Gastrocnemius medialis (tissue), 4 donors: ENCODE data around the gene LRRC59. TPM values are rescaled to one million over a fixed set of nuclear protein-coding genes. Genes with fewer than 3 reads are reported as not detected.
"Not testable (repeated sequence)": the region's sequence is repeated elsewhere in the genome, so short reads cannot be mapped to it uniquely, and the experiment has no call there.

Source experiments
- ATAC-seq, 2 donors: fragments of 150-250 bp; one replicate each; pipeline ENCODE4 v1.9.1; 2016
- DNase-seq, 2 donors: peaks; one replicate each; pipeline ENCODE4 v3.0.0-alpha.2; 2019
- H3K27ac ChIP-seq, 4 donors: fragments of 200-600 bp; sonication (generic); 1 replicate in 1 of 4; 2 replicates in 3 of 4; pipeline ENCODE4 v1.5.1; 2016 to 2018; ENCODE audit warnings: mild to moderate bottlenecking in 2 of 4, moderate library complexity in 1 of 4
- H3K27me3 ChIP-seq, 3 donors: fragments of 200-600 bp; sonication (generic) in 2 of 3; 1 replicate in 1 of 3; 2 replicates in 2 of 3; pipeline versions ENCODE4 v1.5.1 to v1.6.0; 2016 to 2019; ENCODE audit warnings: mild to moderate bottlenecking in 1 of 3, moderate library complexity in 1 of 3
- H3K36me3 ChIP-seq, 2 donors: fragments of 200-600 bp; sonication (generic) in 1 of 2; one replicate each; pipeline ENCODE4 v1.5.1; 2017 to 2018
- H3K4me1 ChIP-seq, 2 donors: fragments of 200-600 bp; sonication (generic) in 1 of 2; one replicate each; pipeline ENCODE4 v1.5.1; 2016 to 2017; ENCODE audit warnings: mild to moderate bottlenecking in 2 of 2
- H3K4me3 ChIP-seq, 4 donors: fragments of 200-600 bp; sonication (generic) in 3 of 4; 1 replicate in 1 of 4; 2 replicates in 3 of 4; pipeline ENCODE4 v1.5.1; 2016 to 2019; ENCODE audit warnings: mild to moderate bottlenecking in 2 of 4
- H3K9me3 ChIP-seq, 3 donors: fragments of 200-600 bp; sonication (generic) in 2 of 3; 1 replicate in 1 of 3; 2 replicates in 2 of 3; pipeline ENCODE4 v1.5.1; 2016 to 2019
- POLR2A ChIP-seq, 2 donors: fragments of 450-650 bp; IDR thresholded peaks; one replicate each; pipeline ENCODE4 v1.6.1; 2017; ENCODE audit warnings: antibody characterized with exemption in 2 of 2, mild to moderate bottlenecking in 2 of 2, moderate library complexity in 2 of 2
- in situ Hi-C, 4 donors: fragments of 200-750 bp; cut with MboI; loops; one replicate each; pipeline versions ENCODE4 v1.15.0 to v1.8.0; 2017; ENCODE audit warnings: low sequenced_read_pairs in 4 of 4
- intact Hi-C: fragments of 100-400 bp; cut with DNase I; formaldehyde crosslinking; loops from one replicate; pipeline ENCODE4 v1.15.1; 2023; ENCODE audit warnings: low total_unique reads
- total RNA-seq, 4 donors: library from RNA; depleted of rRNA; stranded (reverse); fragments of >200 nt; gene quantifications; one replicate each; pipeline versions ENCODE4 v1.1.0 to v1.2.3, GENCODE V29; 2016
- TF ChIP-seq, protein P1 (sequence below), 5 experiments: fragments of 450-650 bp in 3 of 5; fragments of 200-600 bp in 2 of 5; sonication (generic) in 2 of 5; IDR thresholded peaks in 4 of 5; conservative IDR thresholded peaks in 1 of 5; 1 replicate in 4 of 5; 2 replicates in 1 of 5; pipeline ENCODE4 v1.5.1; 2016 to 2019; ENCODE audit warnings: antibody characterized with exemption in 5 of 5, mild to moderate bottlenecking in 3 of 5, moderate library complexity in 3 of 5

Gene LRRC59
- total RNA-seq, 4 donors from 2014 or later = 25.4 to 73.2 (median 55.8) TPM

DNA sequence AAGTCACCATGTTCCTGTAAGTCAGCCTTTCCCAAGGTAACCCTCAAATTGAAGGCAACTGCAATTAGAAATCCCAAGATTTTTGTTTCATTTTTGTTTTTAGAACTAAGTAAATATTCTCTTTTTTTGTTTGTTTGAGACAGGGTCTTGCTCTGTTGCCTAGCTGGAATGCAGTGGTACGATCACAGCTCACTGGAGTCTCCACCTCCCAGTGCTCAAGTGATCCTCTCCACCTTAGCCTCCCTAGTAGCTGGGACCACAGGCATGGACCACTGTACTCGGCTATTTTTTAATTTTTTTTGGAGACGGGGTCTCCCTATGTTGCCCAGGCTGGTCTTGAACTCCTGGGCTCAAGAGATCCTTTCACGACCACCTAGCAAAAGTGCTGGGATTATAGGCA is 10.6 kb upstream of the LRRC59 start:
- intact Hi-C loops = no loop called here
- TF ChIP-seq POLR2A (IDR thresholded peaks at IDR 0.05) = no peak
- TF ChIP-seq, protein P1, sequence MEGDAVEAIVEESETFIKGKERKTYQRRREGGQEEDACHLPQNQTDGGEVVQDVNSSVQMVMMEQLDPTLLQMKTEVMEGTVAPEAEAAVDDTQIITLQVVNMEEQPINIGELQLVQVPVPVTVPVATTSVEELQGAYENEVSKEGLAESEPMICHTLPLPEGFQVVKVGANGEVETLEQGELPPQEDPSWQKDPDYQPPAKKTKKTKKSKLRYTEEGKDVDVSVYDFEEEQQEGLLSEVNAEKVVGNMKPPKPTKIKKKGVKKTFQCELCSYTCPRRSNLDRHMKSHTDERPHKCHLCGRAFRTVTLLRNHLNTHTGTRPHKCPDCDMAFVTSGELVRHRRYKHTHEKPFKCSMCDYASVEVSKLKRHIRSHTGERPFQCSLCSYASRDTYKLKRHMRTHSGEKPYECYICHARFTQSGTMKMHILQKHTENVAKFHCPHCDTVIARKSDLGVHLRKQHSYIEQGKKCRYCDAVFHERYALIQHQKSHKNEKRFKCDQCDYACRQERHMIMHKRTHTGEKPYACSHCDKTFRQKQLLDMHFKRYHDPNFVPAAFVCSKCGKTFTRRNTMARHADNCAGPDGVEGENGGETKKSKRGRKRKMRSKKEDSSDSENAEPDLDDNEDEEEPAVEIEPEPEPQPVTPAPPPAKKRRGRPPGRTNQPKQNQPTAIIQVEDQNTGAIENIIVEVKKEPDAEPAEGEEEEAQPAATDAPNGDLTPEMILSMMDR (IDR thresholded peaks at IDR 0.05 in 4 of 5, conservative IDR thresholded peaks at IDR 0.05 in 1 of 5) = no peak

DNA sequence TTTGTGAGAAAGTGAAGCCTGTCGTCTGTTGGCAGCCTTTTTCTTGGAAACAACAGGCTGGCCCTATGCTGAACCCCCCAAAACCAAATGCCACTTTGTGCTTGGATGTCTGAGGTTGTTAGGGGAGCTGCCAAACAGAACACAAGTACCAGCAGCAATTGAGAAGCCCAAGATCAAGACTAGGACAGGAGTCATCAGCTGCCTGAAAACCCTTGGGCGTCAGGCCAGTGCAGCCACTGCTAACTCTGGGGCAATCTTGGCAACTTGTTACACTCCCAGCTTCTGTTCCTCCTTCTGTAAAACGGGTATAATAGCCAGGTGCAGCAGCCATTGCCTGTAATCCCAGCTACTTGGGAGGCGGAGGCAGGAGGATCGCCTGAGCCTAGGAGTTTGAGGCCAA is 9.3 kb upstream of the LRRC59 start:
- intact Hi-C loops (no loop called here), in situ Hi-C loops (no loop called here)
- Histone ChIP-seq H3K27me3 (no peaks in the 10 kb centered on the region), H3K4me1 (no peaks in the 10 kb centered on the region), H3K4me3 (no peak overlapping the region), H3K36me3 (no peaks in the 10 kb centered on the region), H3K9me3 (no peaks in the 10 kb centered on the region), H3K27ac (no peak overlapping the region)
- TF ChIP-seq, protein P1 (IDR thresholded peaks at IDR 0.05 in 4 of 5, conservative IDR thresholded peaks at IDR 0.05 in 1 of 5) = no peak
- no peak for TF ChIP-seq POLR2A (IDR thresholded peaks at IDR 0.05)
- ATAC-seq (no peak), DNase-seq (no peak)

More for the DNA sequence above, 10.6 kb upstream of the LRRC59 start:
- H3K27me3 ChIP-seq = no peaks in the 10 kb centered on the region
- no peaks in the 10 kb centered on the region for H3K4me1 ChIP-seq
- H3K9me3 ChIP-seq = no peaks in the 10 kb centered on the region
- in situ Hi-C loops = no loop called here
- no peaks in the 10 kb centered on the region for H3K36me3 ChIP-seq
- no peak for ATAC-seq
- DNase-seq = no peak
- H3K4me3 ChIP-seq = no peak overlapping the region
- H3K27ac ChIP-seq = no peak overlapping the region

DNA sequence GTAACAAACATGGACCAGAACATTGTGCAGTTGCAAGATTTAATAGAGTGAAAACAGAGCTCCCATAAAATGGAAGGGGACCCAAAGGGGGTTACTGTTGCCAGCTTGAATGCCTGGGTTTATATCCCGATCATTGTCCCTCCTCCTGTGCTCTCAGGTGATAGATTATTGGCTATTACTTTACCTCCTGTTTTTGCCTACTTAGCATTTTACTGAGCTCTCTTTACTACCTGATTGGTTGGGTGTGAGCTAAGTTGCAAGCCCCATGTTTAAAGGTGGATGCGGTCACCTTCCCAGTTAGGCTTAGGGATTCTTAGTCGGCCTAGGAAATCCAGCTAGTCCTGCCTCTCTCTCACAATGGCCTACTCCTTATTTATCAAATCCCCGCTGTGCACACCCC is 8.0 kb upstream of the LRRC59 start:
- in situ Hi-C loops, H3K4me3 ChIP-seq, H3K27ac ChIP-seq, ATAC-seq, H3K4me1 ChIP-seq, H3K36me3 ChIP-seq, H3K9me3 ChIP-seq, H3K27me3 ChIP-seq, intact Hi-C loops, DNase-seq: not testable (repeated sequence)

DNA sequence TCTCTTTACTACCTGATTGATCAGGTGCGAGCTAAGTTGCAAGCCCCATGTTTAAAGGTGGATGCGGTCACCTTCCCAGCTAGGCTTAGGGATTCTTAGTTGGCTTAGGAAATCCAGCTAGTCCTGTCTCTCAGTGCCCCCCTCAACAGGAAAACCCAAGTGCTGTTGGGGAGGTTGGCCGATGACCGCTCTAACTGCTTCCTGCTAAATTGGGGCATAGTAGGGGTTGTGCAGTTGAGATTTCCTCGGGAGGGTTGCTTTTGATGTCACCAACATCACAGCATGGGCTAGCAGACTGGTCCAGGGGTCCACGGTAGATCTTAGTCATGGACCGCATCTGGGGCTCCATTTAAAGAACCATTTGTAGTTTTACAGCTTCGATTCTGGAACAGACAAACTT is 2.3 kb upstream of the LRRC59 start:
- H3K4me3 ChIP-seq, intact Hi-C loops, H3K27ac ChIP-seq, H3K36me3 ChIP-seq, ATAC-seq, H3K9me3 ChIP-seq, H3K27me3 ChIP-seq, DNase-seq: not testable (repeated sequence)
- H3K4me1 ChIP-seq = peaks cover 15 to 17% of the 10 kb centered on the region in 2 donors
- in situ Hi-C loops = loop anchor here in 1 of 4 donors (25.0 kb wide), 1 partner anchor 88 kb away; the partner anchor contains the start of gene RSAD1

- H3K27ac ChIP-seq, H3K27me3 ChIP-seq, H3K4me3 ChIP-seq, intact Hi-C loops, H3K9me3 ChIP-seq, ATAC-seq, DNase-seq: not testable (repeated sequence)
- Histone ChIP-seq H3K4me1 (peaks cover 15 to 17% of the 10 kb centered on the region in 2 donors), H3K36me3 (peaks cover 3 to 14% of the 10 kb centered on the region in 2 donors)
- in situ Hi-C loops = loop anchor here in 1 of 4 donors (25.0 kb wide), 1 partner anchor 89 kb away; the partner anchor contains the start of gene RSAD1
These were observed 1.3 kb upstream of the LRRC59 start for GRCh38 chr17:50398672-50399071.

DNA sequence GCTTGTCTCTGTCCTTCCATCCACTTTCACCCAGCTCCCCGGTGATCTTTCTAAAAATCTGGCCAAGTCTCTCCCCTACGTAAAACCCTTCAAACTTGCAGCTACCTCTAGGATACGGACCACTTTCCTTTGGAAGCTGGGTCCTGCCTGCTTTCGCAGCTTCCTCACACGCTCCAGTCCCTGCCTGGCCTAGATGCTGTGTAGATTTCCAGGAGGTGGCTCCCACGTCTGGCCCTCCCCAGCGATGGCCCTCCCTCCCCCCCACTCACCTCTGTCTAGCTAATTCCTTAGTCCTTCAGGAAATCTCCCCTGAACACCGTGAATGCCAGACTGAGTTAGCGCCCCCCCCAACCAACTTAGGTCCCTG is 579 bp upstream of the LRRC59 start:
- TF ChIP-seq, protein P1 (IDR thresholded peaks at IDR 0.05 in 4 of 5, conservative IDR thresholded peaks at IDR 0.05 in 1 of 5) = no peak
- TF ChIP-seq POLR2A (IDR thresholded peaks at IDR 0.05) = no peak
- no peak for DNase-seq
- in situ Hi-C loops = loop anchor here in 1 of 4 donors (25.0 kb wide), 1 partner anchor 89 kb away; the partner anchor contains the start of gene RSAD1
- Histone ChIP-seq H3K27ac (peak overlapping the region in 2 of 4 donors; percentile 84 to 85), H3K36me3 (peaks cover 3 to 22% of the 10 kb centered on the region in 2 donors), H3K4me1 (peaks cover 15 to 17% of the 10 kb centered on the region in 2 donors), H3K27me3 (no peaks in the 10 kb centered on the region), H3K4me3 (peak overlapping the region in 3 of 4 donors; percentile 80 to 96 (median 89)), H3K9me3 (no peaks in the 10 kb centered on the region)
- ATAC-seq = no peak
- intact Hi-C loops = loop anchor here (1.0 kb wide), 1 partner anchor 25 kb away; the partner anchor contains the start of genes EME1 and MRPL27
